DND-41 (cell line): Measurements from ENCODE around the gene SECISBP2.

ENCODE experiments used
- EZH2 ChIP-seq: IDR thresholded peaks from 3 replicates; pipeline ENCODE4 v1.6.1; 2012; ENCODE audit warnings: borderline replicate concordance, low read depth, mild to moderate bottlenecking, moderate library complexity, low read length, inconsistent platforms; ENCODE audit not compliant: severe bottlenecking
- TF ChIP-seq, protein P1 (sequence below): IDR thresholded peaks from 2 replicates; pipeline ENCODE4 v1.5.1; 2012; ENCODE audit warnings: borderline replicate concordance, low read length, moderate library complexity, mild to moderate bottlenecking; ENCODE audit not compliant: poor library complexity, severe bottlenecking; ENCODE audit errors: extremely low read depth

DNA sequence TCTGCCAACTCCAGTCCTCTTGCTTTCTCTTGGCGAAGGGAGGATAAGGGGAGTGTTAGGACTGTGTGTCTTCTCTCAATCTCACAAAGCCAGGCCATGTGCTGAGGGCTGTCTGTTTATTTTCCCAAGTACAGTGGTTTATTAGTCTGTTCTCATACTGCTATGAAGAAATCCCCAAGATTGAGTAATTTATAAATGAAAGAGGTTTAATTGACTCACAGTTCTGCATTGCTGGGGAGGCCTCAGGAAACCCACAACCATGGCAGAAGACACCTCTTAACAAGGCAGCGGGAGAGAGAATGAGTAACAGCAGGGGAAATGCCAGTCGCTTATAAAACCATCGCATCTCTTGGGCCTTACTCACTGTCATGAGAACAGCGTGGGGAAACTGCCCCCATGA is 43.5 kb upstream of the SECISBP2 start:
- TF ChIP-seq, protein P1, sequence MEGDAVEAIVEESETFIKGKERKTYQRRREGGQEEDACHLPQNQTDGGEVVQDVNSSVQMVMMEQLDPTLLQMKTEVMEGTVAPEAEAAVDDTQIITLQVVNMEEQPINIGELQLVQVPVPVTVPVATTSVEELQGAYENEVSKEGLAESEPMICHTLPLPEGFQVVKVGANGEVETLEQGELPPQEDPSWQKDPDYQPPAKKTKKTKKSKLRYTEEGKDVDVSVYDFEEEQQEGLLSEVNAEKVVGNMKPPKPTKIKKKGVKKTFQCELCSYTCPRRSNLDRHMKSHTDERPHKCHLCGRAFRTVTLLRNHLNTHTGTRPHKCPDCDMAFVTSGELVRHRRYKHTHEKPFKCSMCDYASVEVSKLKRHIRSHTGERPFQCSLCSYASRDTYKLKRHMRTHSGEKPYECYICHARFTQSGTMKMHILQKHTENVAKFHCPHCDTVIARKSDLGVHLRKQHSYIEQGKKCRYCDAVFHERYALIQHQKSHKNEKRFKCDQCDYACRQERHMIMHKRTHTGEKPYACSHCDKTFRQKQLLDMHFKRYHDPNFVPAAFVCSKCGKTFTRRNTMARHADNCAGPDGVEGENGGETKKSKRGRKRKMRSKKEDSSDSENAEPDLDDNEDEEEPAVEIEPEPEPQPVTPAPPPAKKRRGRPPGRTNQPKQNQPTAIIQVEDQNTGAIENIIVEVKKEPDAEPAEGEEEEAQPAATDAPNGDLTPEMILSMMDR: no peak
- TF ChIP-seq EZH2: no peak
